Astrocyte (in vitro differentiated cells and primary cell): Measurements from ENCODE around the gene ATP11A. TPM values are rescaled to one million over a fixed set of nuclear protein-coding genes. Genes with fewer than 3 reads are reported as not detected.

Experiments
- DNase-seq: peaks from one replicate; pipeline ENCODE4 v3.0.0-alpha.2; 2010; ENCODE audit warnings: low read depth
- FAIRE-seq: peaks from 2 replicates; lab custom pipeline; 2011; peaks lifted over from hg19 to GRCh38; lab: Jason Lieb, UNC
- H2AFZ ChIP-seq: 2 replicates; pipeline ENCODE4 v1.6.0; 2012; ENCODE audit warnings: low read depth, low read length, inconsistent platforms
- H3K27ac ChIP-seq: 2 replicates; pipeline ENCODE4 v1.5.1; 2011; ENCODE audit warnings: low read depth, low read length, inconsistent platforms
- H3K27me3 ChIP-seq: 2 replicates; pipeline ENCODE4 v1.6.0; 2011; ENCODE audit warnings: low read length, inconsistent platforms; ENCODE audit not compliant: insufficient read depth
- H3K36me3 ChIP-seq: 2 replicates; pipeline ENCODE4 v1.5.1; 2011; ENCODE audit warnings: low read length, inconsistent platforms; ENCODE audit not compliant: insufficient read depth
- H3K4me1 ChIP-seq: 2 replicates; pipeline ENCODE4 v1.5.1; 2011; ENCODE audit warnings: low read length, inconsistent platforms; ENCODE audit not compliant: insufficient read depth
- H3K4me2 ChIP-seq: 2 replicates; pipeline ENCODE4 v1.6.0; 2012; ENCODE audit warnings: low read length, inconsistent platforms
- H3K4me3 ChIP-seq: 2 replicates; pipeline ENCODE4 v1.5.1; 2011; ENCODE audit warnings: low read depth, mild to moderate bottlenecking, low read length, inconsistent platforms; ENCODE audit not compliant: insufficient read depth
- H3K79me2 ChIP-seq: 2 replicates; pipeline ENCODE4 v1.6.0; 2012; ENCODE audit warnings: mild to moderate bottlenecking, low read length, inconsistent platforms; ENCODE audit not compliant: insufficient read depth
- H3K9ac ChIP-seq: 2 replicates; pipeline ENCODE4 v1.6.0; 2012; ENCODE audit warnings: mild to moderate bottlenecking, low read length, inconsistent platforms
- H3K9me3 ChIP-seq: 2 replicates; pipeline ENCODE4 v1.5.1; 2012; ENCODE audit warnings: low read depth, mild to moderate bottlenecking, low read length, inconsistent platforms; ENCODE audit not compliant: insufficient read depth
- H4K20me1 ChIP-seq: 2 replicates; pipeline ENCODE4 v1.6.0; 2012; ENCODE audit warnings: low read length, inconsistent platforms; ENCODE audit not compliant: insufficient read depth
- H3K27ac Mint-ChIP-seq: one replicate; pipeline ENCODE4 v1.8.0; 2021; ENCODE audit warnings: mild to moderate bottlenecking, mixed read lengths; ENCODE audit not compliant: unreplicated experiment
- H3K27me3 Mint-ChIP-seq: one replicate; pipeline ENCODE4 v1.8.0; 2021; ENCODE audit warnings: low read depth, mixed read lengths; ENCODE audit not compliant: unreplicated experiment
- H3K36me3 Mint-ChIP-seq: one replicate; pipeline ENCODE4 v1.8.0; 2021; ENCODE audit warnings: low read depth, mixed read lengths; ENCODE audit not compliant: unreplicated experiment
- H3K4me1 Mint-ChIP-seq: one replicate; pipeline ENCODE4 v1.8.0; 2021; ENCODE audit warnings: low read depth, mixed read lengths; ENCODE audit not compliant: unreplicated experiment
- H3K4me3 Mint-ChIP-seq: one replicate; pipeline ENCODE4 v1.8.0; 2021; ENCODE audit warnings: mild to moderate bottlenecking, moderate library complexity, mixed read lengths; ENCODE audit not compliant: unreplicated experiment
- H3K9me3 Mint-ChIP-seq: one replicate; pipeline ENCODE4 v1.8.0; 2021; ENCODE audit warnings: mild to moderate bottlenecking, mixed read lengths; ENCODE audit not compliant: unreplicated experiment
- CTCF ChIP-seq: IDR thresholded peaks from 2 replicates; pipeline ENCODE4 v1.5.1; 2011; ENCODE audit warnings: low read depth, mild to moderate bottlenecking, inconsistent platforms, low read length, moderate library complexity; ENCODE audit not compliant: insufficient read depth
- EZH2 ChIP-seq: IDR thresholded peaks from 2 replicates; pipeline ENCODE4 v1.6.1; 2012; ENCODE audit warnings: mild to moderate bottlenecking, low read length, inconsistent platforms; ENCODE audit not compliant: insufficient read depth
- total RNA-seq: library from RNA; stranded (reverse); gene quantifications from 2 replicates; pipeline ENCODE4 v1.2.1, GENCODE V29; 2021

ATP11A gene
- total RNA-seq, 1 donor from 2014 or later = 38.9 TPM

GRCh38 chr13:112873851-112874750 lies 184.3 kb downstream of the ATP11A start:
- Histone ChIP-seq H3K36me3 (no peaks in the 10 kb centered on the region), H4K20me1 (no peaks in the 10 kb centered on the region), H3K9ac (no peak overlapping the region), H3K9me3 (no peaks in the 10 kb centered on the region), H3K4me3 (no peak overlapping the region), H2AFZ (peak overlapping the region; percentile 47), H3K27me3 (no peaks in the 10 kb centered on the region), H3K27ac (no peak overlapping the region), H3K4me1 (no peaks in the 10 kb centered on the region), H3K4me2 (peak overlapping the region; percentile 36), H3K79me2 (no peaks in the 10 kb centered on the region)
- H3K36me3 Mint-ChIP-seq = peaks cover 7% of the 10 kb centered on the region
- H3K27ac Mint-ChIP-seq = peak overlapping the region; percentile 87
- DNase-seq = no peak
- H3K4me1 Mint-ChIP-seq = no peaks in the 10 kb centered on the region
- H3K27me3 Mint-ChIP-seq = no peaks in the 10 kb centered on the region
- FAIRE-seq = no peak
- H3K4me3 Mint-ChIP-seq = no peak overlapping the region
- no peaks in the 10 kb centered on the region for H3K9me3 Mint-ChIP-seq
- TF ChIP-seq CTCF = peak; percentile 66
- TF ChIP-seq EZH2 = no peak

- Histone ChIP-seq H3K4me1 (no peaks in the 10 kb centered on the region), H2AFZ (no peak overlapping the region), H3K9me3 (no peaks in the 10 kb centered on the region), H4K20me1 (no peaks in the 10 kb centered on the region), H3K4me3 (no peak overlapping the region), H3K4me2 (no peak overlapping the region), H3K9ac (no peak overlapping the region), H3K36me3 (no peaks in the 10 kb centered on the region), H3K27me3 (no peaks in the 10 kb centered on the region), H3K79me2 (no peaks in the 10 kb centered on the region), H3K27ac (no peak overlapping the region)
- FAIRE-seq (no peak), DNase-seq (no peak)
- Mint-ChIP-seq H3K4me1 (no peaks in the 10 kb centered on the region), H3K9me3 (no peaks in the 10 kb centered on the region), H3K27me3 (no peaks in the 10 kb centered on the region), H3K36me3 (peaks cover 7% of the 10 kb centered on the region), H3K27ac (no peak overlapping the region), H3K4me3 (no peak overlapping the region)
- TF ChIP-seq EZH2 (no peak), CTCF (no peak)
Measured at GRCh38 chr13:112874751-112875300, 185.0 kb downstream of the ATP11A start.
